ENCODE measurements around the gene SCO1.
A peak's percentile ranks its signal among the peaks of the same experiment; 100 is the strongest.

The SCO1 gene

DNA sequence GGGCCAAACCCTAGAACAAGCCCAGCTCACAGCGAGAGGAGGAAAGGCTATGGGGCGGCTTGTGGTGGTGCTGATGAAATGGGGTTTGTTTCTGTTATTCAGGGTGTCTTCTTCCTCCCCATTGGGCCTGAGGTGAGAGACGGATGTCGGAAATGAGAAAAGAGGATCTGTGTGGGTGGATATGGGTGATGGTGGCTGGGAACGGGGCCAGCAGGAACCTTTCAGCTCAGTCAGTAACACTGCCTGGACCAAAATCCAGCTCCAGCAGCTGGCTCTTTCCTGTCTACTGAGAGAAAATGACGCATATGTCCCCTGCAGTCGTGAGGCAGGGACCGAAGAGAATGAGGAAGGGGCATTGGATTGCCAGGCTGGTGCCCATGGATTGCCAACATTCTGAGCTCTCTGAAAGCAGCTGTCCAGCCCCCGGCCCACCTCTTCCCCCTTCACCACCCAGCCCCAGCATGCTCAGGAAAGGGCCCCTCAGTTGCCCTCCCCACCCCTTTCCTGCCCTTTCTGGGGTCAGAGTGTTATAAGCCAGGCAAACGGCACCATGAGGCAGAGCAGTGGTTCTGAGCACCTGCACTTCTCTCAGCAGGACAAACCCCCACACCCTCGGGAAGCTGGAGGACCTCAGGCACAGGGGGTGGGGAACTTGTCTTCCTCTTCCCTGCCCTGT, 44.2 kb downstream of the SCO1 start:
- DNase-seq (ENCODE audit: low read depth): no peak

DNA sequence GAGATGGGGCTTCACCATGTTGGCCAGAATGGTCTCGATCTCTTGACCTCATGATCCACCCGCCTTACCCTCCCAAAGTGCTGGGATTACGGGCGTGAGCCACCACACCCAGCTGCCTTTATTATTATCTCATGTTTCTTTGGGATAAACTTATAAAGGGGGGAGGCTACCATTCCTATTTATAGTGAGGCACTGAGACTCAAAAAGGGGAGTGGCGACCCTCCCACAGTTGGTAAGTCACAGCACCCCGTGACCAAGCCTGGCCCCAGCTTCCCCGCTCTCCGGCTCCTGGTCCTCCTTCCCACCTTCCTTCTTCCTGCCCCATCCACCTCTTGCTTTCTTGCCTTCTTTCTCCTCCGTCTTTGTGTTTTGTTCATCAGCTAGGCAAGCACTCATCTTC, 45.4 kb downstream of the SCO1 start:
- DNase-seq (ENCODE audit: low read depth): no peak

DNA sequence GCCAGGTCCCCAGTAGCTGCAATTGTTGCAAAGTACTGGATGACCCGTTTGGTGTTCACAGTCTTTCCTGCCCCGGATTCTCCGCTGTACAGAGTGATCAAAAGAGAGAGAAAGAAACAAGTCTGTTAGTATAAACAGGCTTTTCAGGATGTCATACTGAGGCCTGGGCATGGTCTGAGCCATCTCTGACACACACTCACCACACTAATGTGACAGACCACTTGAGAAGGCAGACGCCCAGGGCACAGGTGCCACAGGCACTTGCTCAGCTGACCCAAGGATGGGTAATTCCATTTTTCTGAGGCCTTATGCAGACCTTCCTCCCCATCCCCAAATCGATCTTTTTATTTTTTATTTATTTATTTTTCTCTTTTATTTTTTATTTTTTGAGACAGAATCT, 47.7 kb downstream of the SCO1 start:
- no peak for DNase-seq (ENCODE audit: low read depth)

DNA sequence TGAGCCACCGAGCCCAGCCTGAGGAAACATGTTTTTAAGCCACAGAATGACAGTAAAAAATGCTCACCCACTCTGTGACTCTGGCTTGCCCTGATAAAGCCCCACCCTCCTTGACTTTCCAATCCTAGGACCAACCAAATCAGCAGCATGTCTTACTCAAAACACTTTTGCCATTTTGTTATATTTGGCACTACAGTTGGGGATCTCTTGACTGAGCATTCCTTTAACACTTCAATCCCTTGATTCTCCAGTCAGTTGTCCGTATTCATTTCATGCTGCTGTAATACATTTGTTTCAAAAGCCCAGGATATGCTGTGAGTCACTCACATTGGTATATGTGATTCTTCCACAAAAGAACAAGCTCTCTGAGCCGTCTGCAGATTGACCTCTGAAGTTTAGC, 48.4 kb downstream of the SCO1 start:
- no peak for DNase-seq (ENCODE audit: low read depth)

DNA sequence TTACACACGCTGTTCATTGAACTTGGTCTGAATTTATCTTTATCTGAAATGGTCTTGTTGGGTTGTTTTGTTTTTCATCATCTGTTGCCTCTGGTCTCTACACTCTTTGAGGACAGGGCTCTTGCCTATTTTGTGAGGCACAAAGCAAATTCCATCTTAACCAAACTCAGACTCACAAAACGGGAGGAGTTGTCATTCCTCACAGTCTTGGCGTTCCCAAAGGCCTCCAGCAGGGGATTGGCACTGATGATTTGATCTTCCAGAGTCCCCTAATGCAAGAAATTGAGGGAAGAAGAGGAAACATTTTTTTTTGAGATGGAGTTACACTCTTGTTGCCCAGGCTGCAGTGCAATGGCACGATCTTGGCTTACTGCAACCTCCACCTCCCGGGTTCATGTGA, 49.0 kb downstream of the SCO1 start:
- no peak for DNase-seq (ENCODE audit: low read depth)

DNA sequence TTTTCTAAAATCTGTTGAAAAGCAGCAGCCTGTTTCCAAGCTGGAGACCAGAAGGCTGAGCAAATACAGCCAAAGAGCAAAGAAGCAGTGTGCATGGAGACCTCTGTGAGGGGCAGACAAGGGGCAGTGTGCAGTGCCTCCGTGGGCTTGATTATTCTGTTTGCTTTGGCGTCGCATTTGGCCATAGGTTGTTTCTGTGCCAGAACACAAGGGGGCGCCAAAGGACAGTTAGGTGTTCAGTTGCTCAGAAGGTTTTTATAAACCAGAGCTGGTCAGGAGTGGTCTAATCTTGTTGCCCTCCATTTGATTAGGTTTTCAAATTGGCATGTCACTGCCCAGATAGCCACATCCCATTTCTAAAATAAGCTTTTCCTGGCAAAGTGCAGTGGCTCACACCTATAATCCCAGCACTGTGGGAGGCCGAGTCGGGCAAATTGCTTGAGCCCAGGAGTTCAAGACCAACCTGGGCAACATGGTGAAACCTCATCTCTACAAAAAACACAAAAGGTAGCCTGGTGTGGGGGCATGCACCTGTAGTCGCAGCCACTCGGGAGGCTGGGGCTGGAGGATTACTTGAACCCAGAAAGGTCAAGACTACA, 50.8 kb downstream of the SCO1 start:
- DNase-seq (ENCODE audit: low read depth): peak; percentile 53

DNA sequence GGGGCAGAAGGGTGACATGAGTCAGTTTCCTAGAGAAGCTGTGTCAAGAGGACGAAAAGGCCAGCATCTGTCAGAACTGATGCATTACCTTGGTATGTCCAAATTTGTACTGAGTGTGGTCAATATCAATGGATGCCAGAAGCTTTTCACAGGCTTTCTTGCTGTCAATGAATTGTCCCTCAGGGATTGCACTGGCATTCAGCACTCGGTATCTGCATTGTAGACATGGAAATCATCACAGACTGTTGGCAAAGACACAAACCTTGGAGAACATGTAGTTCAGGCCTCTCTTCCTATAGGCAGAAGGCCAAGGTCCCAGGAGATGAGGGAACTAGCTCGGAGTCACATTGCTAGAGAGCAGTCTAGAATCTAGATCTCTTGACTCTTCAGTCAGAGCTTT, 56.9 kb downstream of the SCO1 start:
- DNase-seq (ENCODE audit: low read depth): no peak

DNA sequence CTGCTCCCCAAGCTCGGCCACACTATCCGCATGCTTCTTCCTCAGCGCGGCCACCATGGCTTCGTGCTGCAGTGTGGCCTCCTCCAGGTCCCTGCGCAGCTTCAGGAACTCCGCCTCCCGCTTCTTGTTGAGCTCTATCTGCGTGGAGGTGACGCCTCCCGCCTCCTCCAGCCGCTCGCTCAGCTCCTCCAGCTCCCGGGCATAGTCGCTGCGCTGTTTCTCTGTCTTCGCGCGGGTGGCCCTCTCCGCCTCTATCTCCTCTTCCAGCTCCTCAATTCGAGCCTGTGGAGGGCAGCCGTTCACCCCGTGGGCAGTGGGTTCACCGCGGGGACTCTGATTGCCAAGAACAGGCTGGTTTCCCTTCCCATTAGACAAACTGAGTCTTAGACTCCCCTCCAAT, 59.2 kb downstream of the SCO1 start:
- no peak for DNase-seq (ENCODE audit: low read depth)

DNA sequence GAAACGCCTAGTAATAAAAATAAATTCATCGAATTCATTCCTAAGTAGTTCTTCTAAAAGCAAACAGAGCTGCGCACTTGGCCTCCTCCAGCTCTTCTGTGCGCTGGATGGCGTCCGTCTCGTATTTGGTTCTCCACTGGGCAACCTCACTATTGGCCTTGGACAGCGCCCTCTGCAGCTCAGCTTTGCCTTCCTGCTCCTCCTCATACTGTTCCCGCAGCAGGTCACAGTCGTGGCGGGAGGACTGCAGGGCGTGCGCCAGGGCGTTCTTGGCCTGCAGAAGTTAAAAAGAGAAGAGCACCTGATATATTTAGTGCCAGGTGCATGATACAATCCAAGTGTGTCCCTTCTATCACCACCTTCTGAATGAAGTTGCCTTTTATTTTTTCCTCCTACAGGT, 62.0 kb downstream of the SCO1 start:
- DNase-seq (ENCODE audit: low read depth): no peak

DNA sequence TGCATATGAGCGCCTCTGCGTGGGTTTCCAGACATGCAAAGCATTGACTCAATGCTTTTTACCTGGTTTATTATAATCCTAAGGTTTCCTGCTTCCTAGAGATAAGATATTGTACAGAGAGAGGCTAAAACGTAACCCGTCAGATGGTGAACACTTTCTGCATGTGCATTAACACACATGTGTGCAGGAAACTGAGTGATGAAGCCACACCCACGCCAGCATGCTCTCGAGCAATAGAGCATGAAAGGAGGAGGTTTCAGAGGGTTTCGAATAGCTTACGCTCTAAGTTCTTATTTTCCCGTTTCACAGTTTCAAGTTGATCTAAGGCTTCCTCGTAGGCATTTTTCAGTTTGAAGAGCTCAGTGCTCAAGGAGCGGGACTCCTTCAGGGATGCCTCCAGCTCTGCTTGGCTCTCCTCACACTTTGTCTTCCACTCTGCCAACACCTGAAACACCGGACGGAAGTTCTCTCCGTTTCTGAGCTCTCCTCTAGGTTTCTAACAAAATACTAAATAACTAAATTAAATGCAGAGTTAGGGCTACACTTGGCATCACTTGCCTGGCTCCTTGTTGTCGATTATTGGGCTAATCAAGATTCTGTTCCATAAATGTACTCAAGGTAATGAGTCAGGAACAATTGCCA, 63.5 kb downstream of the SCO1 start:
- no peak for DNase-seq (ENCODE audit: low read depth)

DNA sequence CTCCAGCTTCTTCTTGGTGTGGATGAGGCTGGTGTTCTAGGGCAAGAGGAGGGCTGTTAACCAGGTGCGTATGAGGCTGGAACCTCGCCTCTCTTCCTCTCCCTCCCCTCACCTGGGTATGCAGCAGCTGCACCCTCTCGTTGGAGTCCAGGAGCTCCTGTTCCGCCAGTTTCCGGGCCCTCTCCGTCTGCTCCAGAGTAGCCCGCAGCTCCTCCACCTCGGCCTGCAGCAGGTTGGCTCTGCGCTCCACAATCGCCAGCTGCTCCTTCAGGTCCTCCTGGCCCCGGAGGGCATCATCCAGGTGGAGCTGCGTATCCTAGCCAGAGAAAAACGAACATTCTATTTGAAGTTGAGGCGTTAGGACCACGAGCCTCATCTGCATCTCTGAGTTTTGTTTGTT, 65.6 kb downstream of the SCO1 start:
- DNase-seq (ENCODE audit: low read depth): no peak

DNA sequence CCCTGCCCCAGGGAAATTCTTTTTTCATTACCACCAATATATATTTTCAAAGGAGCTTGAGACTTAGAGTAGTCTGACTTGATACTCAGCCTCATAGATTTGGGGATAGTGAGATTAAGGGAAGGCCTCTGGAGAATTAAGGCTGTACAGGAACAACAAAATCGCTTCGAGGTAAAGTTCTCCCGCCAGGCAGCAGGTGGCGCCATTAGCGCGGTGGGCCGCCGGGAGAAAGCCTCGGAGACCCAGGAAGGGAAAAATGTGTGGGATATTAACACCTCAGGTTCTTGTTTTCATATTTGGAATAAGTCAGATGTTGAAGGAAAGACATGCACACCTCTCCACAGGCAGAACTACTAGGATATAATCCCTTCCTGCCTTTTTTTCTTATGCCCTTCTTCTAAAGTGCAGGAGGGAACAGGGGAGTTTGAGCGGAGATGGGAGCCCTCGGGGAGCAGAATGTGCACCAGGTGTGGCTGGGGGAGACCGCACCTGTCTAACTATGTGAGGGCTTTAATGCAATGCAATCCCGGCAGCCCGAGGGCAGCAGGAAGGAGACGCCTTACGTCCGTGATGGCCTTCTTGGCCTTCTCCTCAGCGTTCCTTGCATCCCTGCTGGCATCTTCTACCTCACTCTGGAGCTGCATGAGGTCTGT, 66.2 kb downstream of the SCO1 start:
- no peak for DNase-seq (ENCODE audit: low read depth)

DNA sequence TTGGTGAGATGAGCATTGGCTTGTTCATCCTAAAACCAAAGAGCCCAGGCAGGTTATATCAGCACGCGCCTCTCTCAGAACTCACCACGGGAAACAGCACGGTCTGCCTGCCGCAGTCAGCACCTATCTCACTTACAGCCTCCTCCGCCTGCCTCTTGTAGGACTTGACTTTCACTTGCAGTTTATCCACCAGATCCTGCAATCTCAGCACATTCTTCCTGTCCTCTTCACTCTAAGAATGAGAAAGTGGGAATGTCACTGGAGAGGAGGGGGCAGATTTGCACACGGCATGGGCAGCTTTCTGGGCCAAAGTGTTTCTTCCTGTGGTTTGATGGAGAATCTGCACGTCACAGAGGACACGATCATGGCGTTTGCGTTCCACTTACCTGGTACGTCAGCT, 67.6 kb downstream of the SCO1 start:
- no peak for DNase-seq (ENCODE audit: low read depth)

DNA sequence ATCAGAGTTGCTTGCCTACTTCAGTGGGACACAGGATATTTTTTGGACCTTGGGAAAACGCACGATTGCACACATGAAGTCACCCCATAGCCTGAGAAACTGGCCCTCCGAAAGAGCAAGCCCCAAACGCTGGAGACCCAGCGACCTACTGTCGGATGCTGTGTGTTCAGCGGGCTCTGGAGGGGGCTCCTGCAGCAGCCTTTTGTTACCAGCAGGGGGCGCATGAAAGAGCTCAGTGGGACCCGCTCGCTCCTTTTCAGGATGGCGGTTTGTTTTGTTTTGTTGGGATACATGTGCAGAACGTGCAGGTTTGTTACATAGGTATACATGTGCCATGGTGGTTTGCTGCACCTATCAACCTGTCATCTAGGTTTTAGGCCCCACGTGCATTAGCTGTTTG, 68.6 kb downstream of the SCO1 start:
- no peak for DNase-seq (ENCODE audit: low read depth)

DNA sequence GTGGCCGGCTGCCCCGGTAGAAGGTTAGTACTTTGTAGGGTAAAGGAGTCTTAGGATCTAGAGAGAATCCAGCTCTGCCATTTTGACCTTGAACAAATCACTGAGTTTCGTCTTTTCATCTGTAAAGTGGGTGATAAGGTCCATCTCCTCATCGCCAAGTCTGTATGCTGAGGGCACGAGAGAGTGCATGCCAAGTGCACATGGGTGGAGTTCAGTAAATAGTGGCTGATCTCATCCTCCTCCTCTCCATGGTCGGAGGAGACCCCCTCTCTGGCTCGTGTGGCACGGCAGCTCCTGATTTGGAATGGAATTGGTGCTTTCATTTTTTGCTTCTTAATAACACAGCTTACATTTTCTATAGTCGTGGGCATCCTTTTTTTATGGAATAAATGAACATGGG, 70.9 kb downstream of the SCO1 start:
- DNase-seq (ENCODE audit: low read depth): no peak

DNA sequence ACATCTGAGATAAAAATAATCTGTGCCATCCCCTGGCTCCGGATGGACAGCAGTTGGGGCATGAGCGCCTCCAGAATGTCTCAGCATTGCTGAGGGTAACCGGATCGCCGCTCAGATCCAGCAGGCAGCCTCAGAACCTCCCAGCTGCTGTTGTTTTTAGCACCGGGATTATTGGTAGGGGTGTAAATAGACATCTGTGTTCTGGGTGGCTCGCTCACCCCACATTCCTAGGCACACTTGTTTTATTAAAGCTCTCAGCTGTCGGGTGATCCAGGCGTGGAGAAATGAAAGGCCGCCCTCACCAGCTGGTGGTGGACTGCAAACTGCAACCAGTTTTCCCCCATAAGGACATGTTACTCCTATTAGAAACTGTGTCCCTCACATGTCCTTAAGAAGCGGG, 72.4 kb downstream of the SCO1 start:
- DNase-seq (ENCODE audit: low read depth): no peak

DNA sequence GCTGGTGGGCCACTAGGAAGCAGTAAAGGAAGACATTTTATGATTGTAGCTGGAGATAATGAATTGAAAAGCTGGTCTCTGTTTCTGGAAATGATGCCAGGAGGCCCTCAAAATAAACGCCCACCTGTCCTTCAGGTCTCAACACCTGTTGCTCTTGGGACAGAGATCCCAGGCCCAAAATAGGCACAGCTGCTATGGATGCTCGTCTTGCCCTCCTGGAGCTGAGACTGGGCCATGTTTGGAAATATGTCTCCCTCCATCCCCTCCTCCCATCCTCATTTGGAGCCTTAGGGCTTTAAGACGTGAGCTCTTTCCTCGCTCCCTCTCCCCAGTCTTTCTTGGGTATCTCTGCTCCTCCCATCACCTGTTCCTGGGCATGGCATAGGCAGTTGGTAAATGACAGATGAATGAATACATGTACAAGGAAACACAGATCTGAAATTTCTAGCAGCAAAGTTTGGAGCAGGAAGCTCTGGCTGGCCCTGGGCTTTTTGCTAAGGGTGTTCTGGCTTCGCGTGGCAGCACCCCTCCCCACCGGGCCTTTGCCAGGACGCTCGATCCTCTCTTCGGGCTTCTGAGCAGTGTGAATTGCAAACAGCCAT, 73.5 kb downstream of the SCO1 start:
- DNase-seq (ENCODE audit: low read depth): no peak

DNA sequence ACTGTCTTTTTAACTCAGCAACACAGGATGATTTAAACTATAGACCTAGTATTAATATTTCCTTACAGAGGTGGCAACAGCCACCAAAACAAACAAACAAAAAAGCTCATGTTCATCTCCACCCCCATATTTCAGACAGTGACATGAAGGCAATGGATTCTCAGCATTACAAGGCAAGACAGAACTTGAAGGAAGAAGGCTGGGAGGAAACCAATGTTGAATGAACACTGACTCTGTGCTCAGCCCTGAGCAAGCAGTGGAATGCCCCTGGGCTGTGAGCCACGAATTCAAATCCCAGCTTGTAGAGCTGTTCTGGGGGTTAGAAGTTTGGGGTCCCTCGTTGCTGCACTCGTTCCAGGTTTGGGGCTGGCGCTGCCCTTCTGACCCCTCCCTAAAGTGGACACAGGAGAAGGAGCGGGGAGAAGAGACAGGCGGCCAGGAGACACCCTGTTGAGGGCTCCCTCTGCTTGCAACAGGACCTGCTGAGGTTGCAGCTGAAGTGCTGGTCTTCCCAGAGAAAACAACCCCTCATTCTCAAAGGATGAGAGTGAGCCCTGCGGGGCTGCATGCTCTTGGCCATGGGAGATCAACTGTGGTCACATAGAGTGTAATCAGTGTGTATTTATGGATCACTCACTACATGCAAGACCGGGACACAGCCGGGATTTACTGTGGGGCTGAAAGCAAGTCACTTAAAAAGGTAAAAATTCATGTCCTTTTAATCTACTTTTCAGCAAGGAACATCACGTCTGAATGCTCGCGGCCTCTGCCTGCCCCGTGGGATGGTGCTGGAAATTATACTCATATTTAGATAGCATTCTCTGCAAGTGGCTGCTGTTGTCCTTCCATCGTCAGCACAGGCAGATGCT, 74.5 kb downstream of the SCO1 start:
- no peak for DNase-seq (ENCODE audit: low read depth)
